ENCODE data around the gene ARHGAP25. TPM values are rescaled to one million over a fixed set of nuclear protein-coding genes. Genes with fewer than 3 reads are reported as not detected.

Gene ARHGAP25
- total RNA-seq, 2 experiments from 2014 or later, result 18.6 to 43.8 TPM

DNA sequence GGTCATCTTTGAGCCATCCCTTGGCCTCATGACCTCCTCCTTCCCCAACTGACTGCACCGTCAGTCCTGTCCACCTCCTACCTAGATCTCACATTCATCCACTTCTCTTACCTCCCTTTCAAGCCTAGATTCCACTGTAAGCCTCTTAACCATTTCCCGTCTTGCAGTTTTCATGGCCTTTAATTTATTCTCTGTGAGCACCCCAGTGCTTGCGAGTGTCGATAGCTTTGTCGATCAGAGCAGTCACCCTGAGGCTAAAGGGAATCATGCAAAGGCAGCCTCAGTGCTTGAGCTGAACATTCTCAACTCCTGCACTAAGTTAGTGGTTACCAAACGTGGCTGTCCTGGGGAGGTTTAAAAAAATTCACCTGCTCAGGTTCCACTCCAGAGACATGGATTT is 14.7 kb downstream of the ARHGAP25 start:
- CTCF ChIA-PET (ENCODE audit: unreplicated experiment), result interaction anchor here (0.6 to 1.2 kb wide), 3 partner anchors 26 to 159 kb away, joined by 3 to 5 read pairs (median 3); no protein-coding TSS in a partner anchor
- no peaks in the 10 kb centered on the region for H3K9me2 ChIP-seq (ENCODE audit: insufficient read depth, low read length)
- H3K4me3 ChIP-seq (ENCODE audit: low read depth, low read length, poor library complexity, severe bottlenecking), result no peak overlapping the region
- H3K27ac ChIP-seq (ENCODE audit: low read depth, low read length, poor library complexity, severe bottlenecking), result no peak overlapping the region
- peaks cover 27% of the 10 kb centered on the region; the same call in 1 of the 2 replicates for H3K79me2 ChIP-seq (ENCODE audit: insufficient read depth, low read depth, low read length)
- intact Hi-C loops (cut with micrococcal nuclease; ENCODE audit: unreplicated experiment), result no loop called here
- no peak overlapping the region for H2AFZ ChIP-seq (ENCODE audit: low read length)
- peaks cover 53% of the 10 kb centered on the region for H3K4me1 ChIP-seq (ENCODE audit: insufficient read depth, low read length, poor library complexity, severe bottlenecking)
- H3K36me3 ChIP-seq (ENCODE audit: insufficient read depth, low read length), result peaks cover 30% of the 10 kb centered on the region
- no peaks in the 10 kb centered on the region for H4K20me1 ChIP-seq (ENCODE audit: insufficient read depth, low read length)
- TF ChIP-seq, protein P1, sequence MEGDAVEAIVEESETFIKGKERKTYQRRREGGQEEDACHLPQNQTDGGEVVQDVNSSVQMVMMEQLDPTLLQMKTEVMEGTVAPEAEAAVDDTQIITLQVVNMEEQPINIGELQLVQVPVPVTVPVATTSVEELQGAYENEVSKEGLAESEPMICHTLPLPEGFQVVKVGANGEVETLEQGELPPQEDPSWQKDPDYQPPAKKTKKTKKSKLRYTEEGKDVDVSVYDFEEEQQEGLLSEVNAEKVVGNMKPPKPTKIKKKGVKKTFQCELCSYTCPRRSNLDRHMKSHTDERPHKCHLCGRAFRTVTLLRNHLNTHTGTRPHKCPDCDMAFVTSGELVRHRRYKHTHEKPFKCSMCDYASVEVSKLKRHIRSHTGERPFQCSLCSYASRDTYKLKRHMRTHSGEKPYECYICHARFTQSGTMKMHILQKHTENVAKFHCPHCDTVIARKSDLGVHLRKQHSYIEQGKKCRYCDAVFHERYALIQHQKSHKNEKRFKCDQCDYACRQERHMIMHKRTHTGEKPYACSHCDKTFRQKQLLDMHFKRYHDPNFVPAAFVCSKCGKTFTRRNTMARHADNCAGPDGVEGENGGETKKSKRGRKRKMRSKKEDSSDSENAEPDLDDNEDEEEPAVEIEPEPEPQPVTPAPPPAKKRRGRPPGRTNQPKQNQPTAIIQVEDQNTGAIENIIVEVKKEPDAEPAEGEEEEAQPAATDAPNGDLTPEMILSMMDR (conservative IDR thresholded peaks at IDR 0.05; ENCODE audit: low read length), result no peak
- TF ChIP-seq EZH2phosphoT487 (IDR thresholded peaks at IDR 0.05; ENCODE audit: borderline replicate concordance, low read depth, low read length), result no peak
- no peak overlapping the region for H3K4me2 ChIP-seq (ENCODE audit: low read length)
- BruUV-seq (replicated peaks), result no TSS peak
- POLR2A ChIA-PET, result interaction anchor here (0.6 to 3.2 kb wide), 13 partner anchors 8 to 166 kb away, joined by 3 to 14 read pairs (median 3); no protein-coding TSS in a partner anchor
- no peaks in the 10 kb centered on the region for H3K9me3 ChIP-seq (ENCODE audit: low read length)
- DNase-seq (ENCODE audit: low spot score), result no peak

DNA sequence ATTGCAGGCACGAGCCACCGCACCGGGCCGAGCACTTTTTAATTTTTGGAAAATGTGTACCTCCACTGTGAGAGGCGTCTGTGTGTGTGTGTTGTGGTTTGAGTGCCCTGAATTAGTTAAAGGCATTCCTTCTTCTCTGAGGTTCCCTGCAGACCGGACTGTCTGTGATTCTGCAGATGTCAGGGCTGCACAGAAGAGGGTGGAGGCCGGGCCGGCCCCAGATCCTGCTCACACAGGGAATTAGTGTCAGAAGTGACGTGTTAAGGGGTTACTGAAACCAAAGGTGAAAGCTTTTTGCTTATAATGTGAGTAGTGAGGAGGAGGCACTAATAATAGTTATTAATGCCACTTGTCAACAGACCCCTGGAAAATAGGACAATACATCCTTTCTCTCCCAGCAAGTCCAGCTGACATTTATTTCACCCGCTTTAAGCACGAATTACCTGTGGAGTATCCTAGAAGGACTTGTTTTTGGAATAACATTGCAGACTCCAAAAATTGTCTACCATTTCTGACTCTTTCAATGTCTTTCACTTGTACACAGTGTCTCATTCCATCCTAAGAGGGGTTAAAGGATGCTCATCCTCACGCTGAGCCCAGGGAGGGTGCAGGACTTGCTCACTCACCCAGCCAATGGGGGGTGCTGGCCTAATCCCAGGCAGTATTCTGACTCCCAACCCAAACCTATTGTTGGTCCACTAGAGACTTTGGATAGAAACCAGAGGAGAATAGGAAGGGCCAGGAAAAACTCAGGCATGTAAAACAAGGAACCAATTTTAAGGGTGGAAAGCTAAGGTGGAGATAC is 16.2 kb downstream of the ARHGAP25 start:
- H3K9me2 ChIP-seq (ENCODE audit: insufficient read depth, low read length), result no peaks in the 10 kb centered on the region
- H3K27ac ChIP-seq (ENCODE audit: low read depth, low read length, poor library complexity, severe bottlenecking), result no peak overlapping the region
- no peak for DNase-seq (ENCODE audit: low spot score)
- TF ChIP-seq, protein P1 (conservative IDR thresholded peaks at IDR 0.05; ENCODE audit: low read length), result no peak
- TF ChIP-seq EZH2phosphoT487 (IDR thresholded peaks at IDR 0.05; ENCODE audit: borderline replicate concordance, low read depth, low read length), result no peak
- ChIA-PET CTCF (ENCODE audit: unreplicated experiment) (interaction anchor here (1.1 to 2.0 kb wide), 8 partner anchors 9 to 157 kb away, joined by 3 to 9 read pairs (median 5); no protein-coding TSS in a partner anchor), POLR2A (interaction anchor here (0.8 to 3.2 kb wide), 11 partner anchors 9 to 164 kb away, joined by 3 to 18 read pairs (median 7); partner anchors contain the start of gene ARHGAP25)
- peaks cover 27% of the 10 kb centered on the region for H3K36me3 ChIP-seq (ENCODE audit: insufficient read depth, low read length)
- no peak overlapping the region for H3K4me2 ChIP-seq (ENCODE audit: low read length)
- intact Hi-C loops (cut with micrococcal nuclease; ENCODE audit: unreplicated experiment), result loop anchor here (1.0 to 2.0 kb wide), 4 partner anchors 16 to 158 kb away; no protein-coding TSS in a partner anchor
- BruUV-seq (replicated peaks), result no TSS peak
- no peak overlapping the region for H3K4me3 ChIP-seq (ENCODE audit: low read depth, low read length, poor library complexity, severe bottlenecking)
- H4K20me1 ChIP-seq (ENCODE audit: insufficient read depth, low read length), result no peaks in the 10 kb centered on the region
- H3K79me2 ChIP-seq (ENCODE audit: insufficient read depth, low read depth, low read length), result peaks cover 27% of the 10 kb centered on the region; the same call in 1 of the 2 replicates
- H2AFZ ChIP-seq (ENCODE audit: low read length), result peak overlapping the region; percentile 62; the same call in 1 of the 2 replicates
- H3K4me1 ChIP-seq (ENCODE audit: insufficient read depth, low read length, poor library complexity, severe bottlenecking), result peaks cover 43% of the 10 kb centered on the region
- peaks cover under 1% of the 10 kb centered on the region; the same call in 1 of the 2 replicates for H3K9me3 ChIP-seq (ENCODE audit: low read length)
